ENCODE results near the gene SHMT2.

- TF ChIP-seq, protein P1, sequence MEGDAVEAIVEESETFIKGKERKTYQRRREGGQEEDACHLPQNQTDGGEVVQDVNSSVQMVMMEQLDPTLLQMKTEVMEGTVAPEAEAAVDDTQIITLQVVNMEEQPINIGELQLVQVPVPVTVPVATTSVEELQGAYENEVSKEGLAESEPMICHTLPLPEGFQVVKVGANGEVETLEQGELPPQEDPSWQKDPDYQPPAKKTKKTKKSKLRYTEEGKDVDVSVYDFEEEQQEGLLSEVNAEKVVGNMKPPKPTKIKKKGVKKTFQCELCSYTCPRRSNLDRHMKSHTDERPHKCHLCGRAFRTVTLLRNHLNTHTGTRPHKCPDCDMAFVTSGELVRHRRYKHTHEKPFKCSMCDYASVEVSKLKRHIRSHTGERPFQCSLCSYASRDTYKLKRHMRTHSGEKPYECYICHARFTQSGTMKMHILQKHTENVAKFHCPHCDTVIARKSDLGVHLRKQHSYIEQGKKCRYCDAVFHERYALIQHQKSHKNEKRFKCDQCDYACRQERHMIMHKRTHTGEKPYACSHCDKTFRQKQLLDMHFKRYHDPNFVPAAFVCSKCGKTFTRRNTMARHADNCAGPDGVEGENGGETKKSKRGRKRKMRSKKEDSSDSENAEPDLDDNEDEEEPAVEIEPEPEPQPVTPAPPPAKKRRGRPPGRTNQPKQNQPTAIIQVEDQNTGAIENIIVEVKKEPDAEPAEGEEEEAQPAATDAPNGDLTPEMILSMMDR (conservative IDR thresholded peaks at IDR 0.05; ENCODE audit: low read depth, low read length) = no peak
- no peak for TF ChIP-seq EZH2 (IDR thresholded peaks at IDR 0.05; ENCODE audit: borderline replicate concordance, low read depth, low read length, poor library complexity, severe bottlenecking)
Observed at GRCh38 chr12:57234571-57235016, 5.1 kb downstream of the SHMT2 start.

All from A673 (cell line).